Activated CD8-positive, alpha-beta memory T cell treated with anti-CD3 and anti-CD28 coated beads, Interleukin-2, amount 50 U/mL, for 1 hour (primary cell): ENCODE measurements around the gene FKBP15.

ENCODE experiments used
- DNase-seq: peaks from one replicate; pipeline ENCODE4 v3.0.0-alpha.2; 2020; ENCODE audit errors: extremely low read depth

Gene FKBP15

DNA sequence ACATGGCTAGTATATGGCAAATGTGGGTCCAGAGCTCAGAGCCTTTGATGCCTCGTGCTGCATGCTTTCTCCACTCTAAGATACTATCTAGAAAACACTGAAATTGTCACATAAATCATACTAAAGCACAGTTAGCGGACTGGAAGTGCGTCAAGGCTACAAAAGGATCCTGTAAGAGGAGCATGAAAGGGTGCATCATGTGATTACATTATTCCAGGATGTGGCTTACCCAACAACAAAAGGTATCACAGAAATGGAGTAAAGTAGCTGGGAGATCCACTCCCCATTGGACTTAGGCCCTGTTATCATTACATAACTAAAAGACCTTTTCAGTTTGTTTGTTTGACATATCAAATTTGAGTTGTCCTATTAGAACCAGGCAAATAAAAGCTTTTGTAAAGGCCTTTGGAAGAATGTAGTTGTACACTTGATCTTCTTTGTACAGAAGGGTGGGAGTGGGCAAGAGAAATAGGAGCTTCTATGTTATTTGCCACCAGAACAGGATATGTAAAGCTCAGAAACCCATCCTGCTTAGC lies 7.1 kb upstream of the FKBP15 start:
- no peak for DNase-seq

DNA sequence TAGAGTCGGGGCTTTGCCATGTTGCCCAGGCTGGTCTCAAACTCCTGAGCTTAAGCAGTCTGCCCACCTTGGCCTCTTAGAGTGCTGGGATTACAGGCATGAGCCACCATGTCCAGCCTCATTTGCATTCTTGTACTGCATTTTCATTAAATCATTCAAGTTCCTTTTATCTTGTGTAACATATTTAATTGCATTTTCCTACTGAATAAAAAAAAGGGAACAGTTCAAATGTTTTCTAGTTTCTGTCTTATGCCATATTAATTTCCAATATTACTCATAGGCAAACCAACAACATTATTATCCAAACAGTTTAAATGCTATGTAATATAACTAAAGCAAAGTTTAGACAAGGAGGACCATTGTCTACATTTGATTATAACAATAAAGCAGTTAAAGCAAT lies 6.4 kb upstream of the FKBP15 start:
- no peak for DNase-seq

DNA sequence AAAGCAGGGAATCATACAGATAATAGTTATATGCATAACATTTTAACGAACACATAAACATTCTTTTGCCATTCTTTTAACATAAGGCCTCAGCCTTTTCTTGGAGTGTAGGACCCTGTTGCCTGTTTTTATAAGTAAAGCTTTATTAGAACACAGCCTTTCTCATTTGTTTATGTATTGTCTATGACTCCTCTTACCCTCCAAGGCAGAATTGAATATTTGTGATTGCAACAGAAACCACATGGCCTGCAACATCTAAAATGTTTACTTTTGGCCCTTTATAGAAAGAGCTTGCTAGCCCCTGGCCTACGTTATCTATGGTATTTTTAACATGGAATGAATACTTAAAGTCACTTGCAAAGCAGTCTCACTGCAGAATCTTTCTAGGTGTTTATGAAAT lies 2.9 kb upstream of the FKBP15 start:
- no peak for DNase-seq

DNA sequence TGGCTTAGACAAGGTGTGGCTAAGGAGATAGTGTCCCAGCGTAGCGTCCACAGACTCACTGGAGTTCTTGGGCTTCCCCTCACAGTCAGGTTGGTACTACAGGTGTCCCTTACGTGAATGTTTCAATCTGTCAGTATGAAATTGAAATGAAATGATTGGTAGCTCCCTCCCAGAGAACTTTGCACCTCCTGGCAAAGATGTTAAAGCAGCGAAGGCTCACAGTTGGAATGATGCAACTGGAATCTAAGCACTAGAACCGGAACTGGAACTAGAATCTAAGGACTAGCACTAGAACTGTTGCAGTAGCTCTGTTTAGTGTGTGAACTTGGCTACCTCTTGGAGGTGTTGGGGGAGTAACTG lies 1.4 kb upstream of the FKBP15 start:
- no peak for DNase-seq

DNA sequence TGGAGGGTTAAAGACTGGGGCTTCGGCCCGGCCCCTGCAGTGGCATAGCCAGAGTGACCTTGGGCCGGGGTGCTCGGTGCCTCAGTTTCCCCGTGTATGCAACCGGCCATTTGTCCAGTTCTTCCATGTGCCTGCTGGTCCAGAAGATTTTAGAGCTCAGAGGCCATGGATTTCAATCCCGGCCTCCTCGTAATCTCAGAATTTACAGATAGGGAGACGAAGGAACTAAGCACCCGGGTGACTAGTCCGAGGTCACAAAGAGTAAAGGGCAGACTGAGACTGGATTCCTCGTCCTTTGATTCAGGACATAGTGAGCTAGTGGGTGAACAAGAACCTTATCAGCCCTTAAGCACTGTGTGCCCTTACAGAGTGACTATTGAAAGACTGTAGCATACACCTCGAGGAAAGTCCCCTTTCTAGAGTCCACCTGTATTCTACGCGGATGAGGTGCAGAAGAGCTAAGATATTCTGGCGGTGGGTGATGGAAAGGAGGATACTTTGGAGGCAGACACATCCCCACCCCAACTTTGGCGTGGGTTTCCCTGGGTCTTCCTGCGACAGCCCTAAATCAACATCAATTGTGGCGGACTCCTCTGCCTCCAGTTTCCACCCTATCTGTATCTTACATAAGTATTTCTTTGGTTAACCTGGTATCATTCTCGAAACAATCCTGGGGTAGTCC lies 864 bp upstream of the FKBP15 start:
- DNase-seq: no peak

DNA sequence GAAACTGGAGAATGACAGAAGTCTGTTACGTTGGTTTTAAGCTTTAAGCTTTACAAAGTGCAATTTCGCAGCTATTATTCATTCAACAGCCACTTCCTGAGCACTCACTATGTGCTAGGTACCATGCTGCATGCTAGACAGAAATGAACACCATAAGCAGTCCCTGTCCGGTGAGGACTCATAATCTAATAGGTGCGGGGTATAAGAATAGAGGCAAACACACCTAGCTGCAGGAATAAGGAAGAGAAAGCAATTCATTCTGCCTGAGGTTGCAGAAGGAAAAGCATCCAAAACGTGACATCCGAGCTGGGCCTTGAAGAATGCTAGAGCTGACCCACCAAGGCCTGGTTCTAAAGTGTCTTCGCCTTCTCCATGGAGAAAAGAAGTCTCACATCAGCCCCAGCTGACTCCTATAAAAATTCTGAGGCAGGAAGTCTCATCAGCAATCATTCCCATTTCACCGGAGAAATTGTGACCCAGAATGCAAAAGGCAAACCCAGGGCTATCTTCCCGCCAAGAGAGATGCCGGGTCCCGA lies 542 bp downstream of the FKBP15 start:
- DNase-seq: no peak

DNA sequence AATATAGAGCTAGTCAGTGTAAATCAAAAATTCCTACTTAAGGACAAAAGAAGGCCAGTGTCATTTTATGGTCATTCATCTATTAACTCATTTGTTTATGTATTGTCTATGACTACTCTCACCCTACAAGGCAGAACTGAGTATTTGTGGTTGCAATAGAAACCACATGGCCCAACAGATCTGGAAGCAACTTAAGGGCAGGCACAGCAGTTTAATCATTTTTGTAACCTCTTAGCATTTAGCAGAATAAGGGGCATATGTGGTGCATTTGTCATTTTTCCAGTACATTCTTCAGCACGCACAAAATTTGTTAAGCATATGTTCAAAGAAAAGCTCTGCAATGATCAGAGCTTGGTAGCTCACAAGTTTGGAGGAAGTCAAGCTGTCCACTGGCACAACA lies 1.1 kb downstream of the FKBP15 start:
- DNase-seq: no peak

DNA sequence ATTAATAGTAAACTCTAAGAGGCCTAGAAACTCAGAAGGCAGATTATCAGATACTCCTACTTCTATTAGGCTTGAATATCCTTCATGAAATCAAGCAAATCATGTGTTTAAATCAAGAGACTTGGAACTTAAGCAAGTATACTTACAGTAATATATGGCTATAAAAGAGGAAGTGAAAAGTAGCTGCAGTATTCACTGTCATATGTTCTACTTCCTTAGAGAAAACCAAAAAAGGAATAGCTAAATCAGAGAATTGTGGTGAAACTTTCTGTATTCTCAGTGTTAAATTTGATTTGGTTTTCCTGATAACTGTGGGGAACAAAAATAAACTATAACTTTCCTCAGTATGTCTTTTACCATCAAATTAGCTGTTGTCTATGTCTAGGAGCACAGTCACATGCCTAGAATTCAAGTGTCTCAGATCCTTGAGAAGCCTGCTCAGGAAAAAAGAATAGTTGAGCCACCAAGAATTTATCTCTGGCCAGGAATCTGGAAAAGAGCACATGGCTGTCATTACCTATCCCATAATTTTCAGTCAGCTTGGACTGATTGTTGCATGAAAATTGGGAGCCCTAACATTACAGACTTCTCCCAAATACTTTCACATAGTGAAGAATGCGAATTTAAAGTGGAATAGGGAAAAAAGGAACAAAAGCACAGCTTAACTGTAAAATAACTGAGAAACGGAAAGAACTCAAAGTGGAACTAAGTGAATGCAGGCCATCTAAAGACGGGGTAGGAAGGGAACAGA lies 1.7 kb downstream of the FKBP15 start:
- no peak for DNase-seq

DNA sequence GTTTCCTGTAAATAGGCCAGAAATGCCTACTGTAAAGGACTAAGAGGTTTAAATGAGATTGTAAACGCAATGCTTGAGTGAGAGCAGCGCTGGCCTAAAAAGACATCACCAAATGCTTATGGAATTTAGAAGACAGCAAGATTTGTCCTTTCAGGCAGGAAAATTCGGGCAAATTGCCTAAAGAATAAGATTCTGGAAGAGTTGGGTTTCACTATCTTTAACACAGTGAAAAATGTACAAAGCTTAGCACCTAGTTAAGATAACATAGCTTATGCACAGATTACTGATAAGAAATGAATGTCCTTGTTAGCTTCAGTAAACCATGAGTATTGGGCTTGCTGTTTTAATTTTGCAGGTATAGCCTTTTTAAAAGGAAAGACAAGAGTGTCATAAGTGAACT lies 4.7 kb downstream of the FKBP15 start:
- DNase-seq: no peak

DNA sequence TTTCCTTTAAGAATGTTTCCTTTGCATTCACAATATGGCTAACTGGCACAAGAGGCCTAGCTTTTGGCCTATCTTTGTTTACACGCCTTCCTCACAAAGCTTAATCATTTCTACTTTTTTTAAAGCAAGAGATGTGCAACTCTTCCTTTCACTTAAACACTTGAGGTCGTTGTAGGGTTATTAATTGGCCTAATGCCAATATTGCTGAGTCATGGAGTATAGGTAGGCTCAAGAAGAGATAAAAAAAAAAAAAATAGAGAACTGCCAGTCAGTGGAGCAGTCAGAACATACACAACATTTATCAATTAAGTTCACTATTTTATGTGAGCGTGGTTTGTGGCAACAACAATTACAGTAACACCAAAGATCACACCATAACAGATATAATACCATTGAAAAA lies 5.9 kb downstream of the FKBP15 start:
- no peak for DNase-seq

DNA sequence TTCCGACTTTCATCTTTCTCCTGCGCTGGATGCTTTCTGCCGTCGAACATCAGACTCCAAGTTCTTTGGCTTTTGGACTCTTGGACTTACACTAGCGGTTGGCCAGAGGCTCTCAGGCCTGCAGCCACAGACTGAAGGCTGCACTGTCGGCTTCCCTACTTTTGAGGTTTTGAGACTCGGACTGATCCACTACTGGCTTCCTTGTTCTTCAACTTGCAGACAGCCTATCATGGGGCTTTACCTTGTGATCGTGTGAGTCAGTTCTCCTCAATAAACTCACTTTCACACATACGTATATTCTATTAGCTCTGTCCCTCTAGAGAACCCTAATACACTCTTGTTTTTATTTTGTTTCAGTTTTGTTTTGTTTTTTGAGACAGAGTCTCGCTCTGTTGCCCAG lies 10.3 kb downstream of the FKBP15 start:
- DNase-seq: no peak

DNA sequence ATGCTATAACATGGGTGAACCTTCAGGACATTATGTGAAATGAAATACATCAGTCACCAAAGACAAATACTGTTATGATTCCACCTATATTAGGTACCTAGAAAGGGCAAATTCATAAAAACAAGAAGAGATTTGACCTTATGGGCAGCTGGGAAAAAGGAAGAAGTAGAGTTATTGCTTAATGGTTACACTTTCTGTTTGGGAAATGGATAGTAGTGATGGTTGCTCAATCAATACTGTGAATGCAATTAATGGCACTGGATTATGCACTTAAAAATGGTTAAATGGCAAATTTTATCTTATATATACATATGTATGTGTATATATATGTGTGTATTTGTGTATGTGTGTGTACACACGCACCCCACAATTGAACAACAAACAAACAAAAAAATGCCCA lies 15.2 kb downstream of the FKBP15 start:
- no peak for DNase-seq

DNA sequence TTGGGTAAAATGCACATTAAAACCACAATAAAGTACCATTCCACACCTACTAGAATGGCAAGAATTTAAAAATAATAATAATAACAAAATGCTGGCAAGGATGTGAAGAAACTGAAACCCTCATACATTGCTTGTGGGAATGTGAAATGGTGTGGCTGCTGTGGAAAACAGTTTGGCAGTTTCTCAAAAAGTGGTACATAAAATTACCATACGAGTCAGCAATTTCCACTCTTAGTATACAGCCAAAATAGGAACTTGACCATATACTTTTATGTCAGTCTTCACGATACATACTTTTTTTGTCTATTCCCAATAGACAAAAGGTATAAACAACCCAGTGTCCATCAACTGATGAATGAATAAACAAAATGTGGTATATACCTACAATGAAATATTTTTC lies 15.6 kb downstream of the FKBP15 start:
- no peak for DNase-seq

DNA sequence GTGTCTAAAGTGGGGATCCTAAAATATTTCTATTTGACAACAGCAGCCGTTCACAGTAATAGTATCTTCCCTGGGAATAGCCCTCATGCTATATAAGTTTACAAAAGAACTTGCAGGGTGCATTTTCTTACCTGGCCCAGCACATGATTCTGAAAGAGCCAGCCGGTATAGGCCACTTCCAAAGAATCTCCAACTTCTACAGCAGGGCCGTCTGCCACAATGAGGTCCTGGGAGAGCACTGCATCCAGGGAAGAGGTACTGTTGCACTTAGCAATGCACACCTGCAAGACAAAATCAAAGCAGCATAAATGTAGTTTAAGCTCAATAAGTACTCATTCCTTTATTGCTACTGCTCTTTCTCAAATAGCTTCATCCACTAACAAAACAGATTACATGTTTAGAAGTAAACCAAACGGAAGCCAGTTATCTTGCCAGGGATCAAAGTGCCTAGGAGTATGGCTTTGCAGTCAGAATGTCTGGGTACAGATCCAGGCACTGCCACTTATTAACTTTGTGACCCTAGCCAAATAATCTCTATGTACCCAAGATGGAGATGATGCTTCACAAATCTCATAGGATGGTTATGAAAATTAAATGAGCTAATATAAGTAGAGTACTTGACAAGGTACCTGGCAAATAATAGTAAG lies 21.3 kb downstream of the FKBP15 start:
- no peak for DNase-seq

DNA sequence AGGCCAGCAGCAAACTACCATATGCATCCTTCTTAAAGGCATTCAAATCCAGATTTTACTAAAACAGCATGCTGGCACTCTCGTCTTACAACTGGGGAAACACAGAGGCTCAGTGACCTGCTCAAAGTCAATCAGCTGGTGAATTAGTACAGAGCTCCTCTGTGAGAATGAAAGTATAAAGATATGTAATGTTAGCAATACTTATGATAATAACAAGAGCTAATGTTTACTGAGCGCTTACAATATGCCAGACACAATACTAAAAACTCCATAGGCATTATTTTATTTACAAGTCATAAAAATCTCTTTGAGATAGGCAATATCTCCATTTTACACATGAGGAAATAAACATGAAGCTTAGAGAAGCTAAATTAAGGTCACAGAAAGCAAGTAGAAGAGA lies 28.6 kb downstream of the FKBP15 start:
- no peak for DNase-seq

DNA sequence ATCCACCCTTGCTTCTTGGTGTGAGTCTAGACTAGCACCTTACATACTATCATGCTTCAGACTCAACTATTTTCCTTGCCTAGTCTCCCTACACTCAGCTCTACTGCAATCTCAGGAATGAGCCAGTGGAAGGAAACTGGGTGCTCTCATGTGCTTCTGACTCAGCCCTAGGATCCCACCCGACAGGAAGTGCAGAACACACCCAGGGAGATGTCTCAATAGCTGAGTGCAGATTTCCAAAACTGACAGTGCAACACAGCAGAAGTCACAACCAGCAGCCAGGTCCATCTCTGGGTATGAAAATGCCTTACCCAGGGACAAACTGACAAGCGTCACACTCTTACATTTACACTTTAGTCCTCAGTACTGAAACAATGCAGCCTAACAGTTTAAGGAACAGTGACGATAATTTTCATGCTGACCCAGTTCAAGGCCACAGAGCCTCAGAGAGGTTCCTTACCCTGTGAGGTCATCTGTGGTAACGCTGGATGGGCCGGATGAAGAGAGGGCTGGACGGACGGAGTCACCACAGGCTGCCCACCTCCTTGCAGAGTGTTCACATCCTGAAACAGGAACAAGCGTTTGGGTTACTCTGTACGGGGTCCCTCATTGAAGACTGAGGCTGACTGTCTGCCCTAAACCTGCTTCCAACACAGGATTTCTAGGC lies 33.0 kb downstream of the FKBP15 start:
- DNase-seq: no peak

DNA sequence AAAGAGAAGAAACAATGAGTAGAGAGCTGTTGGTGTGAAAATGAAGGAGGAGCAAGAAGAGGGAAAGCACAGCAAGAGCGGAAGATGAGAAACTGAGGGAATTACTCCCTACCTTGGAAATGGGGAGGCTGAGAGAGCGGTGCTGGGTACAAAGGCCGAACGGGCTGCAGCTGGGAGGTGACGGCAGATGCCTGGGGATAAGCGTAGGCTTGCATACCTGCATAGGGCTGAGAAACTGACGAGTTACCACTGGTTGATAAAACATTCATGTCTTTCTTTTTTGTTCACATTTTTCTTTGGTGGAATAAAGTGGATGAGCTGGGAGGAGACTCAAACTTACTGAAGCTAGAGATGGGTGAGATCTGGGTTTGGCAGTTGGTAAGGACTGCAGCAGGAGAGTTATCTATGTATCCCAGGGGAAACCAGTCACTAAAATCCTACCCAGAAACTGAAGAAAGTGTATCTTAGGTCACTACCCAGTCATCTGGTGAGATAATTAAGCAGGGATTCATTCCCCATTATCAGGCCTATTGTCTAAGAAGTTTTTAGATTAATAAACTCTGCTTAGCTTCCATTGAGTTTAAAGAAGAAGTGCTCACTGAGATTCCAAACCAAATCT lies 34.8 kb downstream of the FKBP15 start:
- no peak for DNase-seq

DNA sequence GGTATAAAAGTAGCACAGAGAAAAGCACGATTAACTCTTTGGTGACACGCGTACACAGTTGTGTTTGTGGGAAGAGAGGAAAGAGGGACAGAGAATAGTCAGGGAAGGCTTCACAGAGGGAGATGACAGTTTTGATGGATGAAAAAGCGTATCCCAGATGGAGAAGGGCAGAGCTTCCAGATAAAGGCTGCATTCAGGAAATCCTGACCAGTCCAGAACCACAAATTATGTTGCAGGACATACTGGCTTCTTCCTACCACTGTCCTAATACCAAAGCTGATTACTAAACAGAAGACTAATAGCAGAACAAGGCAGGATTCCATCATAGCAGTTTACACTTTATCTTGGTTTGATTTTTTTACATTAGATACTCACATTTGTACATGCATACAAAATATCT lies 35.8 kb downstream of the FKBP15 start:
- DNase-seq: no peak

DNA sequence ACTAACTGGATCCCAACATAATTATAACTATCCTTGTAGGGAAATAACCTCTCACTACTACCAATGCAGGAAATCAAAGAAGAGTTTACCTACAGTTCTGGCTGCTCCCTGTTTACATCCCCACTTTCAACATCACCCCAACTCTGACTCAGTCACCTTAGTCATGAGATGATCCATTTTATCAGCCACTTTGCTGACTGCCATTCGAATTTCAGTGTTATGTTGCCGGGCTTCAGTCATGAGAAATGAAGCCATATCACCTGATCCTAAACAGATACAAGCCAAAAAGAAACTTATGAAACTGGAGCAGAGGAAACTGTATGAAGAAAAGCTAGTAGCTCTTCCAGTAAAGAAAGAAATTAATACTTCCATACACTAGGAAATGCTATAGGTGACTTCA lies 36.5 kb downstream of the FKBP15 start:
- DNase-seq: no peak

DNA sequence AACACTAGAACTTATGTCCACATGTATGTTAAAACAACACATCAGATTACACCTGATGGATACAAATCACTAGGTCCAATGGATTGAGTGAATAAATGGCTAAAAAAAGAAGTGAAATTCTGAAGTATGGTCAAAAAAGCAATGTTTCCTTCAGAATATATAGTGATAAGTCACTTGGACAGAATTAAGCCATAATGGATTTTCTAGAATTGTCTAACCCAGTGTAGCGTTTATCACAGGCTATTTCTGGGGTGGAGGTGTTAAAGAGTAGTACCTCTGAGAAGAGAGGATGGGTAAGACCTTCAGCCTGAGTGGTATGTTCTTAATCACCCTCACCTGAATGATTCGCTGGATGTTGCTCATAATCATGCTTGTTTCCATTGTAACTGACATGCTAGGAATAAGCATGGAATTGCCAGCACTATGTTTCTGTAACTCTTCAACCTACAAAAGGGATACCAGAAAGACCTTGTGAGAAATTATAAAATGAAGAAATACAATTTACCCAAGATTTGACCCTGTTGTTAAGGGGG lies 37.1 kb downstream of the FKBP15 start:
- no peak for DNase-seq

DNA sequence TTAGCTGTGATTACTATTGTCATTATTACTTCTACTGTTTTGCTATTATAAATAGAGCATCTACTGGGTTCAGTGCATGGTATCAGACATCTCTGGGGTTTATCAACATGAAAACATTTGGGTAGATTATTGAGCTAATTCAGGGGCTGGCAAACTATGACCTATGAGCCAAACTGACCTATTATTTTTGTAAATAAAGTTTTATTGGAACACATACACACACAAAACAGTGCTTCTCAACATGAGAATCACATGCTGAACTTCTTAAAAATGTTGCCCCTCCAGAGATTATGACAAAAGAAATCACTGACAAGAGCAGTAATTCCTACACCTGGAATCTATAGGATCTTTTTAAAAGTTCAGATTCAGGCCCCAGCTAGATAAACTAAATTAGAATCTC lies 39.9 kb downstream of the FKBP15 start:
- DNase-seq: no peak

DNA sequence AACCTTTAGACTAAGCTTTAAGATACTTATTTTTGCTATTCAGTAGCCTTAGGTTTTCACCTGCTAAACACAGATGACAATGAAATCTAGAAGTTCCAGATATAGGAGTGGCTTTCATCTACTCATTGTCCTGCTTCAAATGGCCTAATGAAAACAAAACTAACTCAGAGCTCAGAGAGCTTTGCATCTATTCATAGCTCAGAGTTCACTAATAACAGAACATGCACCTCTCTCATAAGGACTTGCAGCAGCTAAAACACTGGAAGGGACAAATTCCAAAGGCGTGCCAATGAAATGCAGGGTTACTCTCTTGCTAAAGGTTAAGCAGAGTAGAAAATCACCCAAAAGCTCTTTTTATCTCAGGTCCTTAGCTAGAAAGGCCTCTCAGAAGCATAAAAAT lies 41.2 kb downstream of the FKBP15 start:
- no peak for DNase-seq
